GM12873 (cell line): ENCODE measurements around the gene NIN.

Experiments
- TF ChIP-seq, protein P1 (sequence below): IDR thresholded peaks from 2 replicates; pipeline ENCODE4 v1.5.1; 2012; ENCODE audit warnings: low read depth, mild to moderate bottlenecking, moderate library complexity, low read length, control low read depth; ENCODE audit not compliant: insufficient read depth; ENCODE audit errors: missing control alignments

Gene NIN

DNA sequence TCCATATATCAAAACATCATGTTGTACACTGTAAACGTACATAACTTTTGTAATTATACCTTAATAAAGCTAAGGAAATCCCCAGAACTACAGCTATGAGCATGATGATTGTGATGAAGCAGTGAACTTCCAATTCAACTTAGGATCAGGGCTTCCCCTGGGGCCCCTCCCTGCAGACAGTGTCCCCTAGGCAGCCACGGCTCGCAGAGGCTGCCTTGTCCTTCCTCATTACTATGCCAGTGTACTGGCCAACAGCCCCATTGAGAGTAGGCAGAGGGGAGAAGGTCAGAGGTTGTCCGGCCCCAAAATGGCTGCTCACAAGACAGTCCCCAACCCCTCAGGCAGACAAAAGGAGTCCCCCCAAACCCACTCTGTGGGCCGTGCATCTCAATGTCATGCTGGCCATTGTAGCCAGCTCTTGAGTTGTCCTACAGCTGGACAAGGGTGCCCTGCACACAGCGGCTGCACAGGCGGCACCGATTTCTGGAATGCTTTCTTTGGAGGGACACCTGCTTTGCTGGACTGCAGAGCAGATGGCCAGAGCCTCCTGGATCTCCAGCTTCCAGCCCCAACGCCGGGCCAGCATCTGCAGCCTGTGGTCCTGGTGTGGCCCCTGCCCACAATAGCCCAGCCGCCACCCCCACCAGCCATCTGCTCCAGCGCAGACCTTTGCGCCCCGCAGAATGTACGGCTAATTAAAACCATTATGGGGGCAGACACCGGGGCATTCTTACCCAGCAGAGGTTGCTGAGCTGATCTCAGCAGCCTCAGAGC, 46.1 kb downstream of the NIN start:
- TF ChIP-seq, protein P1, sequence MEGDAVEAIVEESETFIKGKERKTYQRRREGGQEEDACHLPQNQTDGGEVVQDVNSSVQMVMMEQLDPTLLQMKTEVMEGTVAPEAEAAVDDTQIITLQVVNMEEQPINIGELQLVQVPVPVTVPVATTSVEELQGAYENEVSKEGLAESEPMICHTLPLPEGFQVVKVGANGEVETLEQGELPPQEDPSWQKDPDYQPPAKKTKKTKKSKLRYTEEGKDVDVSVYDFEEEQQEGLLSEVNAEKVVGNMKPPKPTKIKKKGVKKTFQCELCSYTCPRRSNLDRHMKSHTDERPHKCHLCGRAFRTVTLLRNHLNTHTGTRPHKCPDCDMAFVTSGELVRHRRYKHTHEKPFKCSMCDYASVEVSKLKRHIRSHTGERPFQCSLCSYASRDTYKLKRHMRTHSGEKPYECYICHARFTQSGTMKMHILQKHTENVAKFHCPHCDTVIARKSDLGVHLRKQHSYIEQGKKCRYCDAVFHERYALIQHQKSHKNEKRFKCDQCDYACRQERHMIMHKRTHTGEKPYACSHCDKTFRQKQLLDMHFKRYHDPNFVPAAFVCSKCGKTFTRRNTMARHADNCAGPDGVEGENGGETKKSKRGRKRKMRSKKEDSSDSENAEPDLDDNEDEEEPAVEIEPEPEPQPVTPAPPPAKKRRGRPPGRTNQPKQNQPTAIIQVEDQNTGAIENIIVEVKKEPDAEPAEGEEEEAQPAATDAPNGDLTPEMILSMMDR: no peak

DNA sequence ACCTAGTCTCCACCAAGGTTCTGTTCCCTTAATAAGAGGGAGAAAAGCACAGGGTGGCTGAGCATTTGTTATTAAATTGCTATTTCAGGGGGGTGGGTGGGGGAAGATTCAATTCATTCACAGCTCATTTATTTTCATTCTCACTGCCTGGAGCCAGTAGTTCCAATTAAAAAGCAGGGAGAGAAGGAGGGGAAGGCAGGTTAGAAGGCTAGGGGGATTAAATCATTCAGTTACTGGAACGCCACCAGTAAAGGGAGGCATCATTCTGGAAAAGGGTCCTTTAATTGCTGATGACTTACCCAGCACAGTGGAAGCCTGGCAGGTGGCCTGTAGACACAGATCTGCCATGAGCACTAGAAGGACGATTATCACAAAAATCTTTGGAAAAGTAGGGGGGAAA, 47.4 kb downstream of the NIN start:
- TF ChIP-seq, protein P1: no peak

DNA sequence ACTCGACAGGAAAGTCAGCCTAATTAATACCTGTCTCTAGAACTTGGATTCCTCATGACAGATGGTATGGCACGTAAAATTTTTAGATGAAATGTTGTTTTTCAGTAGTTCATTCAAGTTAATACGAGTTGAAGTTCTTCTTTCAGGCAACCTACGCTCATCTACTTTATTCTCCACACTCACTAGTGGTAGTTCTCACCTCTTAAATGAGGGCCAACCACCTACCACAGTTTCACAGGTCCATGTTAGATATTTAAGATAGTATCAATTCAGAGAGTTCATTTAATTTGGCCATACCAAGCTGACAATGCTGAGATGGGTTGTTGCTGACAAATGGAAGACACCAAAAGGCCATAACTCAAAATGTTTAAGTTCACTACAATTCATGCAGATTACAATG, 50.6 kb downstream of the NIN start:
- TF ChIP-seq, protein P1: no peak

DNA sequence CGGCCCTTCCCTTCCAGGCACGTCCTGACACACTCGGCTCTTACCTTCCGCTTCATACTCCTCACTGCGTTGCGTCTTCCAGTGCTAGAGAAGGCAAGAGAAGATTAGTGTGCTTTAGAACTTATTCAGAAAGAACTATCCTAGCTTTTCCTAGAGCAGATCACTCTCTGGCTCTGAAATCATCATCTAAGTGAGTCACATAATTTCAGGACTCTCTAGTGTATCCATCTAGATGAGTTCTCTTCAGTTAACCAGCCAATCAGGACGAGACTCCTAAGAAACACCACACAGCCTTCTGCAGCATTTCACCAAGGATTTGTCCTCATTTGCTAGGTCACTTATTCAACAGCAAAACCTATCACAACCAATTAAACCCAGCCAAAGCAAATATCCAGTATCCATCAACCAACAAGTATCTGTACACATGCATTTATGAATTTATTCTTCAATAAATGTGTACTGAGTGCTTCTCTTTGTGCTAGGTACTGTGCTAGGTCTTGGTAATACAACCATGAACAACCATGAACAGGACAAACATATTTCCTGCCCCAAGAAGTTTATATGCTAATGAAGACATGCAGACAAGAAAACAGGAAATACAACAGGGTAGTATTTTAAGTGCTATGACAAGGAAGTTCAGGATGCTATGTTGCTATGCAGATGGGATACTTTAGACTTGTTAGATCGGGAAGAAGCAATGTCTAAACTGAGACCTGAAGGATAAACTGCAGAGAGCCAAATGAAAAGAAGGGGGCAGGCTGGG, 52.1 kb downstream of the NIN start:
- TF ChIP-seq, protein P1: no peak

DNA sequence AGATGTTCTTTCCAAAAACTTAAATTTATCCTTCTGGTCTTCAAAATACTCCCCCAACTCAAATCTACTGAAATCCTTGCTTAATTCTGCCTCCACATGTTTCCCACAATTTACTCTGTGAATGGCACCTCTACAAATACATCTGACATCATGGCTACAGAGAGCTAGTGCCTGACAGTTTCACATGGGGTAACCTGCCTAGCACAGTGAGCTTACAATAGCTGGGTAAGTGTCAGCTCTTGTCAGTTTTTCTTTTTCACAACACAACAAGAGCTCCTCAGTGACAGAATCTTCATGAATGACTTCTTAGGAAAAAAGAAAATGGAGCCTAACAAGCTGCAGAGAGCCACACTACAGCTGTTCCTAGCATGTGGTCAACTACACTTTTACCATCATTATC, 54.4 kb downstream of the NIN start:
- TF ChIP-seq, protein P1: no peak

DNA sequence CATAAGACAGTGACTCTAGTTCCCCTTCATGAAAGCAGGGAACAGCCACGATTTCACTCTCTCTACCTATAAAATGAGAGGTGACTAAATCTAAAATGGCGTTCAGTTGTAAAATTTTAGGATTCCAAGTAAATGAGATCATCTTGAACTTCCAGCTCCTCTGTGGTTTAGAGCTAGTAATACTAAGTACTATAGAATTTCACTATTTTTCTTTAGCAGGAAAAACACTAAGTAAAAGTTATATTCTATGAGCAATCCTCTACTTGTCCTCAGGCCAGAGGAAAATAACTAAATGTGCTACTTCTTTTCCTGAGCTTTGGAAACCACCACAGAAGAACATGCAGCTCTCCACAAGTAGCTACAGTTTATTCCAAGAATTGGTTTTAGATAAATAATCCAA, 55.6 kb downstream of the NIN start:
- TF ChIP-seq, protein P1: no peak

DNA sequence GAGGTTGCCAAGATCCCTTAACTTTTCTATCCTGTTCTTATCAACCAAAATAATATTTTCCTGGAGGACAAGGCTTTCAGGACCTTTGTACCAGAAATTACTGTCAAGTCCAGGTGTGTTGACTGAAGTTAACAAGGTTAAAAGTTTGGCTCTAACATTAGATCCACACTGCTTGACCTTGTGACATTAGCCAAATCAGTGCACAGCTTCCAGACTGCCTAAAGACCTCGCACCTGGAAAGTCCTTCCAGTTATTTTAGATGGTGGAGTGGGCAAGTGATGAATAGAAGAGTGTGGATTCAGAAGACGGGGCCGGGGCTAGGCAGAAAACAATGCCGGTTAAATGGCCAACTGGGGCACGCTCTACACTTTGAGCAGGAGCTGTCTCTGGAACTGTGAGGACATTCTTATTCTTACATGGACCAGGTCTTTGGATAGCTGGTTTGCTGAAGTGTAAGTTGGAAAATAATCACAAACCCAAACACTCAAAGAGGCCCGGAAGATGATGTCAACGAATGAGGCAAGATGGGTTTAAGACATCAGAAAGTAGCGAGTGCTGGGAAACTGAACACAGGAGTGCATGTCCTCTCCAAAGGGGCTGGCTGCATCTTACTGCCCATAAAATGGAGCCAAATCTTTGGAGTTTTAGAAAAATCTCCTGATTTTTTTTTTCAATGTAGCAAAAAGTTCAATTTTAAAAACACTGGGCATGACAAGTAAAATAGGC, 56.3 kb downstream of the NIN start:
- TF ChIP-seq, protein P1: no peak
